HL-60/S4 treated with phorbol 12-myristate 13-acetate at 8.2 ng/mL for 4 days and 3 days (cell line): ENCODE data around the gene TCAIM.
"Not testable (repeated sequence)": the region's sequence is repeated elsewhere in the genome, so short reads cannot be mapped to it uniquely, and the experiment has no call there.

Experiments
- in situ Hi-C: fragments of 300-500 bp; cut with MboI; formaldehyde crosslinking; loops from 2 replicates; pipeline ENCODE4 v1.15.0; 2022; ENCODE audit warnings: low sequenced_read_pairs

TCAIM gene

DNA sequence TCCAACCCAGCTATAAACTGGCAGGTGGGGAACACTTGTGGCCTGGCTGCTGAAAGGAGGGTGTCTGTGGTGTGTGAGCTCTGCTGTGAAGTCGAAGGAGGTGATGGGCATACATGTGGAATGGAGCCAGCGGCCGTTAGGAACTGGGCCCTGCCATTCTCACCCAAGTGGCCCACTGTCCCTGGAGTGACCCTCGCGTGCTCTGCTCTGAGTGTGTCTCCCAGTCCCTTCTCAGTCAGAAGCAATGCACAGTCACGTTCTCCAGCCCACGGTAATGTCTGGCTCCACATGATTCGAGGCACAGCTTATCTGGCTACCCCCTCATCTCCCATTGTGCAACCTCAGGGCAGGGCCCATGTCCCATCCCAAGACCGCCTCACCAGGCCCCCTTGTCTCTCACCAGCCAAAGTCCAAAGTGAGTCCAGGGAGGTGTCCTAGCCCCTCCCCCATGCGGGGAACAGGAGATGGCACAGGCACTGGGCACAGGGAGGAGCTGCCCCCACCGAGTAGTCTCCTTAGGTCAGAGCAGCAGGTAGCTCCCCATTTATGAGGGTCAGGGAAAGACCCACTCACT, 76.0 kb downstream of the TCAIM start:
- in situ Hi-C loops = no loop called here

DNA sequence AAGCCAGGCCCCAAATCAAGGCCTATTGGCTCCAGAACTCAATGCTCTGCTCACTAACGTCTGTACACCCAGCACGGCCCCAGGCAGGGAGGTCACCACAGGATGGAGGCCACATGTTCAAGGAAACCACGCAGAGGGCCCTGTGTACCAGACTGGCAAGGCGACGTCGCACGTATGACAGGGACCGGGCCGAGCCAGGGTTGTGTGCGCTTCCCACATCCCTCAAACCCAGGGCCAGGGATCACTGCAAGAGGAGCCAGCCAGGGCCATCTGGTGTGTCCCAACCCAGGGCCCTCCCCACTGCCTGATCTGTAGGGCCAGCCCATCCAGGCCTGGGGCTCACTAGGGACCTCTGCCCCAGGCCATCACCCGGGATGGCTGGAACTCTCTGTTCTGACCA, 76.9 kb downstream of the TCAIM start:
- in situ Hi-C loops = no loop called here

- in situ Hi-C loops = no loop called here
Observed at GRCh38 chr3:44416031-44417030, 77.8 kb downstream of the TCAIM start.

- in situ Hi-C loops = not testable (repeated sequence)
Observed at GRCh38 chr3:44418118-44418517, 79.6 kb downstream of the TCAIM start.

DNA sequence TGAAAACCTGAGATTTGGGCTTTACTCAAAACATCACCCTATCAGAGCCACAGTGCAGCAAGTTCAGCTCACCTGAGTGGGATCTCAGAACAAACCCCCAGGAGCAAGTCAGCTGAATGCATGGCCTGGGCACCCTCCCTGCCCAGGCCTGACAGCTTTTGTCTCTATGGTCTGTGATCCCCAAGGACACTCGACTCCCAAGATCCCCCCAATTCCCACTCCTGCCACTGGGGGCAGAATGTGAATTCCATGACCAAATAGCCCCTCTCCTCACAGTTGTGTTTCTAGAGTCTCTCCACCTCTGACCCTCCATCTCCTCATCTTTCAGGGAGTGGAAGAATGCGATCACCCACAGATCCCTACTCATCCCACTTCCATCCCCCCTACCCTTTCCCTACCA, 80.0 kb downstream of the TCAIM start:
- in situ Hi-C loops = no loop called here

GRCh38 chr3:44419116-44419922, 80.8 kb downstream of the TCAIM start:
- in situ Hi-C loops = no loop called here

GRCh38 chr3:44419923-44420650, 81.5 kb downstream of the TCAIM start:
- in situ Hi-C loops = no loop called here

DNA sequence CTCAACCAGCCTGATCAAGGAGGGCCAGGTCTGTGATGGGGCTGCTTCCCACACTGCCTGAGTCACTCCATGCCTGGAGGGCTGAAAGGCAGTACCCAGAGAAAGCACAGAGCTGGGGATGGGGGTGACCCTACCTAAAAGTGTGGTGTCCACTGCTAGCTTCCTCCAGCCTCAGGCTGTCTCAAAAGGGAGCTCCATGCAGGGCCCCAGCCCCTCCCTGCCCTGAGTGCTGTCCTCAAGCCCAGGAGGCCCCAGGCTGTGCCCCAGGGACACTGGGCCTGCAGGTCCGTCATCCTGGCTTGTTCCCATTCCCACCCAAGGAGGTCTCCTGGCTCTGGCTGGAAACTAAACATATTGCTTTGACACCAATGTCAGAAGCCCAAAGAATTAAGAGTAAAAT, 82.1 kb downstream of the TCAIM start:
- in situ Hi-C loops = no loop called here

DNA sequence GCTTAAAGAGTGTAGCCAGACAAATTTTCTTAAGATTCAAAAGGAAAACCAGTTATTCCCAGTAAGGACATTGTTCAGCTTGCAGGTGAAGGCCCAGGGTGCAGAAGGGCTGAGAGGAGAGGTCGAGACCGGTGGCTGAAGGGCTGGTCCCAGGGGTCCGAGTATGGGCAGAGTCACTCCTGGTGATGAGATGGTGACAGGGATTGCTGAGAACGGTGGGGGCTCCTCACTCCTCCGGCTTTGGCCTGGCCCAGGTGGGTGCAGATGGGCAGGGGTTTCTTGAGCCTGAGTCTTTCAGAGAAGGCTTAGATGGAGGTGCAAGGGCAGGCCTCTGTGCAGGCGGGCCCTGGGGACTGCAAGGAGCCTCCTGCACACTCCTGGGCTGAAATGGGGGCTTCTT, 82.7 kb downstream of the TCAIM start:
- in situ Hi-C loops = no loop called here

DNA sequence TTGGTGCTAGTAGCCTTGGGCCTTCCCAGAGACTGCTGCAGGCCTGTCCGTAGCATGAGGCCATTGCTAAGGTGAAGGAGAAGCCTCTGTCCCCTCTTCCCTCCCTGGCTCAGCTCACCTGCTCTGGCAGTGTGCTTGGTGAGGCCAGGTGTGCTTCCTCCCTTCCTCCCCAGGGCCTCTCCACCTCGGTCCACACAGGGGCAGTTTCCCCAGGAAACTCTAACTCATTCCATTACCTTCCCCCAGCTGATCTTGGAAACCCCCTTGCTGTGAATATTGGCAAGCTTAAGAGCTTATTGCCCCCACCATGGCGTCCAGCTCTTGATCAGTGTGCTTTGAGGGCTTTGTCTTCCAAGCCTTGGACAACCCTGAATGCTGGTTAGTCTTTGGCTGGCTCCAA, 86.2 kb downstream of the TCAIM start:
- in situ Hi-C loops = no loop called here

DNA sequence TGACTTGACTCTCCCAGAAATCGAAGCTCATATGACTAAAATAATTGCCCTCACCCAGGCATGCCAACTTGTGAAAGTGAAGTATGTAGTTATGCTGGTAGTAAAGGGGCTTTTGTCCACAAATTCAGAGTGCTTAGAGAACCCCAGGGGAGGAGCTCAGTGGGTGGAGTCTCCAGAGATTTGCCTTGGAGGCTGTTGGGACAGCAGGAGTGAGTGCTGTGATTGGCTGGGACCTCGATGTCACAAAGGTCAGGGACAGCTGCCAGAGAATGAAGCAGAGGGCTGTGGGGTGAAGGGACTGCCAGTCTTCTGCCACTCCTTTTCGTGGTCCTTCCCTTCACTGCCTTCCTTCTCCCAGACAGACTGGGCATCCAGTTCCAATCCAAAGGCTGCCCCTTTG, 89.1 kb downstream of the TCAIM start:
- in situ Hi-C loops = no loop called here

GRCh38 chr3:44428910-44429309, 90.3 kb downstream of the TCAIM start:
- in situ Hi-C loops = no loop called here

GRCh38 chr3:44429459-44429858, 90.9 kb downstream of the TCAIM start:
- in situ Hi-C loops = no loop called here

GRCh38 chr3:44430466-44430865, 91.9 kb downstream of the TCAIM start:
- in situ Hi-C loops = no loop called here

GRCh38 chr3:44434834-44435510, 96.4 kb downstream of the TCAIM start:
- in situ Hi-C loops = no loop called here

GRCh38 chr3:44436181-44436580, 97.6 kb downstream of the TCAIM start:
- in situ Hi-C loops = no loop called here

GRCh38 chr3:44437800-44438199, 99.2 kb downstream of the TCAIM start:
- in situ Hi-C loops = no loop called here

- in situ Hi-C loops = no loop called here
Observed at GRCh38 chr3:44439499-44440295, 101.1 kb downstream of the TCAIM start.

DNA sequence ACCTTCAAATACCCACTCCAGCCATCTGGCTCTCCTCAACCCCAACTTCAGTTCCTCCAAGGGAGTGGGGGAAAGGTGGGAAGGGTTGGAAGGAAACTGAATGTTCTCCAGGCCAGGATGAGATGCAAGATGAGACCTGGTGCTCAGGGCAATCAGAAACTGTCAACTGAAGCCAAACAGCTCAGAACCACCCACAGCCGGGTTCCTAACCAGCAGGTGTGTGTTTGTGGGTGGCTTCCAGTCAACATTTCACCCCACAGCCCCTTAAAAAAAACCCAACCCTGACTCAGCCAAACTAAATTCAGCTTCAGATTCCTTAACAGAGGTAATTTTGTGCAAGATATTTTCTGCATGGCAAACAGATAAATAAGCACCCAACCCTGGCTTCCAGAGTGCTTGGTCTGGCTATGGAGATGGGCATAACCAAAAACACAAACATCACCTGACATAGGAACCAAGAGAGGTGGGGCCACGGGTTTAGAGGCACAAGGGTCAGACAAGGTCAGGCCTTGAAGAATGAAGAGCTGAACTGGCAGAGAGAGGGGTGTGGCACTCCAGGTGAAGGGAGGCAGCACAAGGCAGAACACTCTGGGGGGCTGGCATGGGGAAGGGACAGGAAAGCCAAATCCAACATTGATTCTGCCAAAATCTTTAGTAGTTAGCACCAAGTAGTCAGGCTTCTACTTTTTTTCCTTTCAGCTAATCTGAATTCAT, 104.2 kb downstream of the TCAIM start:
- in situ Hi-C loops = no loop called here
